H1 (cell line): ENCODE measurements around the gene RDM1.

Experiments used
- CTCF ChIP-seq, 3 experiments: IDR thresholded peaks; 1 replicate in 2 of 3; 2 replicates in 1 of 3; pipeline versions ENCODE4 v1.5.1 to v1.6.1; 2011; ENCODE audit warnings: low read length in 3 of 3, mild to moderate bottlenecking in 3 of 3, inconsistent platforms in 2 of 3, low read depth in 1 of 3, moderate library complexity in 1 of 3; ENCODE audit not compliant: insufficient read depth in 1 of 3; ENCODE audit errors: control extremely low read depth in 1 of 3
- EZH2 ChIP-seq: fragments of 200-600 bp; sonication (generic); IDR thresholded peaks from 2 replicates; pipeline ENCODE4 v1.7.1; 2012; ENCODE audit warnings: low read depth, mild to moderate bottlenecking, moderate library complexity, low read length, inconsistent platforms; ENCODE audit not compliant: severe bottlenecking
- POLR2A ChIP-seq, 2 experiments: IDR thresholded peaks; 1 replicate in 1 of 2; 2 replicates in 1 of 2; pipeline ENCODE4 v1.6.1; 2011; ENCODE audit warnings: low read depth in 2 of 2, low read length in 2 of 2, mild to moderate bottlenecking in 2 of 2; ENCODE audit errors: control extremely low read depth in 1 of 2
- RNF2 ChIP-seq: fragments of 200-900, 300-1000 bp; sonication (generic); IDR thresholded peaks from 2 replicates; pipeline ENCODE4 v1.7.1; 2016; ENCODE audit warnings: borderline replicate concordance, low read depth, mild to moderate bottlenecking, antibody characterized with exemption, low read length; ENCODE audit not compliant: poor library complexity, severe bottlenecking; ENCODE audit errors: missing control alignments
- SP4 ChIP-seq: IDR thresholded peaks from 2 replicates; pipeline ENCODE4 v1.6.1; 2012; ENCODE audit warnings: low read length, inconsistent platforms
- TEAD4 ChIP-seq: IDR thresholded peaks from 2 replicates; pipeline ENCODE4 v1.6.1; 2012; ENCODE audit warnings: low read depth, low read length, inconsistent platforms, mixed read lengths

DNA sequence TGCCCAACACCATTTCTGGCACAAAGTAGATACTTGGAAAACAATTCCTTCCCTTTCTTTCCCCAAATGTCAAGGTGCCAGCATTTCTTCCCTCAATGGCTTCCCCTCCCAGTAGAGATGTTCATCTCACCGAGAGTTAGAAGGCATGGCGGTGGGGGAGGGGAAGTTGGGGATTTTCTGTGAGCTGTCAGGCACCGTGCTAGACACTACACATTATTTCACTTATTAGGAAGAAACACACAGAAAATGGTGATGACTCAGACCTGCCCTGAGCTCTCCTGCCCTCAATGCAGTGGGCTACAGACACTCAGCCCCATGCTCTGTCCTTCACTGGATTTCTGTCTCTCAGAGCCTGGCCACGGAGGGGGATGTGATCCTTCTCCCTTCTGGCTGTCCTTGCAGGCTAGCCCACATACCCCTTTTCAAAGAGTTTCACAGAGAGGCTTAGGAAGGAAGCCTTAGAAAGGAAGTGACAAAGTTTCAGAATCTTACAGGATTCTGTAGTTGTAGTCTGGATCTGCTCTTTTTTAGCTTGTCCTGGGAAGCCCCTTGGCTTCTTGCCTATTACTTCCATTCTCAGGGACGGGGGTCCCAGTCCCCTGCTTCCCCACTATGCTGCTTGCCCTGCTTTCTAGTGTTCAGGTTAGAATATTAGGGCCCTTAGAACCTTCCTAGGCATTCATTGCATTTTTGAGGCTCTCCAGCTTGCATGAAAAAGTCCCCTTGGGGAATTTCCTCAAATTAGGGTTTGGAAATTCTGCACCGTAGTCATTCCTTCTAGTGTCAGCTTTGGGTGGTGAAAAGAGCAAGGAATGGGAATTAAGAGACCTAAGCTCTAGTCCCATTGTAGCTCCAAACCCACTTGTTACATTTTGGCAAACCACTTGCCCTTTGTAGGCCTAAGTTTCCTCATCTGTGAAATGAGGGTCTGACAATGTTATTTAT lies 38.2 kb downstream of the RDM1 start:
- TF ChIP-seq CTCF (IDR thresholded peaks at IDR 0.05; ENCODE audit: control extremely low read depth in 1 of 3, insufficient read depth in 1 of 3, low read depth in 1 of 3, low read length in 3 of 3), result no peak
- no peak for TF ChIP-seq RNF2
- no peak for TF ChIP-seq EZH2
- TF ChIP-seq TEAD4, result no peak
- TF ChIP-seq POLR2A (IDR thresholded peaks at IDR 0.05; ENCODE audit: control extremely low read depth in 1 of 2, low read depth in 2 of 2, low read length in 2 of 2), result no peak
- no peak for TF ChIP-seq SP4
